ENCODE data around the gene GPR89B. TPM values are rescaled to one million over a fixed set of nuclear protein-coding genes. Genes with fewer than 3 reads are reported as not detected.

The GPR89B gene
- total and polyA plus RNA-seq, 2 of the 8 experiments (the other 6 are each of a cell fraction or from before 2014, with no cell fraction given): 19.5 to 32.5 TPM

DNA sequence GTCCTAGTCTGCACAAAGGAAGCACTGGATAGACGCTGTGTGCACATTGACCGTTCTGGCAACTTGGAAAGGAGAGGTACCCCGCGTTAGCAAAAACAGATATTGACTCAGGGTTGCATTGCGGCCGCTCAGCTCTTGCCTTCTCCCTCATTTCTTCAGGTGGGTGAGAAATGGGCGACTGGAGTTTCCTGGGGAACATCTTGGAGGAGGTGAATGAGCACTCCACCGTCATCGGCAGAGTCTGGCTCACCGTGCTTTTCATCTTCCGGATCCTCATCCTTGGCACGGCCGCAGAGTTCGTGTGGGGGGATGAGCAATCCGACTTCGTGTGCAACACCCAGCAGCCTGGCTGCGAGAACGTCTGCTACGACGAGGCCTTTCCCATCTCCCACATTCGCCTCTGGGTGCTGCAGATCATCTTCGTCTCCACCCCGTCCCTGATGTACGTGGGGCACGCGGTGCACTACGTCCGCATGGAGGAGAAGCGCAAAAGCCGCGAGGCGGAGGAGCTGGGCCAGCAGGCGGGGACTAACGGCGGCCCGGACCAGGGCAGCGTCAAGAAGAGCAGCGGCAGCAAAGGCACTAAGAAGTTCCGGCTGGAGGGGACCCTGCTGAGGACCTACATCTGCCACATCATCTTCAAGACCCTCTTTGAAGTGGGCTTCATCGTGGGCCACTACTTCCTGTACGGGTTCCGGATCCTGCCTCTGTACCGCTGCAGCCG is 20.3 kb upstream of the GPR89B start (continued):
- no peak for TF ChIP-seq MAFK (IDR thresholded peaks at IDR 0.05; ENCODE audit: low read depth, low read length)
- TF ChIP-seq SIRT6 (IDR thresholded peaks at IDR 0.05; ENCODE audit: low read length): no peak
- no peak for TF ChIP-seq YY1 (IDR thresholded peaks at IDR 0.05; ENCODE audit: low read depth, low read length)
- no peak for TF ChIP-seq TAF7 (optimal IDR thresholded peaks at IDR 0.05; ENCODE audit: borderline replicate concordance, low read depth, low read length)
